ENCODE measurements around the gene AGAP5. TPM values are rescaled to one million over a fixed set of nuclear protein-coding genes. Genes with fewer than 3 reads are reported as not detected.
A peak's percentile ranks its signal among the peaks of the same experiment; 100 is the strongest.

The AGAP5 gene
- total and polyA plus RNA-seq, 10 of the 15 experiments (the other 5 are each of a cell fraction or from before 2014, with no cell fraction given), result 0.68 to 8.5 (median 6.7) TPM; not detected in 1

DNA sequence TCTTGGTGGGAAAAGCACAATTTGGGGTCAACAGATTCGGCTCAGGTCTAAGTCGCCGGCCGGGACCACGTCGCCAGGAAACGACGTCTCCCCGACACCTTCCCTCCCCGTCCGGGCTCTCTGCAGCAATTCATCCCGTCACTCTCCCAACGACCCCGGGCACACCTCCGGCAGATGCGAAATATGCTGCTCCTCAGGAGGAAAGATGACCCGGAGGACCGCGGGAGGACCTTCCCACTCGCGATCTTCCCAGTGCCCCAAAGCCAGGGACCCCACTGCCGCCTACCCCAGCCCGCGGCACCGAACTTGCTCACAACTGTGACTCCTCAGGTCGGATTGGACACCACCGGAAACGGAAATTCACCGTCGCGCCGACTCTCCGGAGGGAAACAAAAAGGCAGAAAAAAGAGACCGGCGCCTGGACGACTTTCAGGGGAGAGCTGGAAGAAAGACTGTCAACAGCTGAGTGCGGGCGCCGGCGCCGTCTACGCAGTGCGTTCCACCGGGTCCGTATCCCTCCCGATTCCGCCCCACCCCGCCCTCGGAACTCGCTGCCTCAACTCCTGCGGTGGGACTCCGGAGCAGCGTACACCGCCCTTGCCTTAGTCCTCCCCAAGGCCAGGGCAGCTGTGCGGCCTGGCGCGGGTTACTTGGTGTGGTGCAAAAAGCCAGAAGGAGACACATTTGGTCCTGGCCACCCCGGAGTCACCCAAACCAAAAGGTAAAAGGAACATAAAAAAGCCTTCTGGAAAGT is 32.4 kb upstream of the AGAP5 start (continued):
- TF ChIP-seq, protein P1, sequence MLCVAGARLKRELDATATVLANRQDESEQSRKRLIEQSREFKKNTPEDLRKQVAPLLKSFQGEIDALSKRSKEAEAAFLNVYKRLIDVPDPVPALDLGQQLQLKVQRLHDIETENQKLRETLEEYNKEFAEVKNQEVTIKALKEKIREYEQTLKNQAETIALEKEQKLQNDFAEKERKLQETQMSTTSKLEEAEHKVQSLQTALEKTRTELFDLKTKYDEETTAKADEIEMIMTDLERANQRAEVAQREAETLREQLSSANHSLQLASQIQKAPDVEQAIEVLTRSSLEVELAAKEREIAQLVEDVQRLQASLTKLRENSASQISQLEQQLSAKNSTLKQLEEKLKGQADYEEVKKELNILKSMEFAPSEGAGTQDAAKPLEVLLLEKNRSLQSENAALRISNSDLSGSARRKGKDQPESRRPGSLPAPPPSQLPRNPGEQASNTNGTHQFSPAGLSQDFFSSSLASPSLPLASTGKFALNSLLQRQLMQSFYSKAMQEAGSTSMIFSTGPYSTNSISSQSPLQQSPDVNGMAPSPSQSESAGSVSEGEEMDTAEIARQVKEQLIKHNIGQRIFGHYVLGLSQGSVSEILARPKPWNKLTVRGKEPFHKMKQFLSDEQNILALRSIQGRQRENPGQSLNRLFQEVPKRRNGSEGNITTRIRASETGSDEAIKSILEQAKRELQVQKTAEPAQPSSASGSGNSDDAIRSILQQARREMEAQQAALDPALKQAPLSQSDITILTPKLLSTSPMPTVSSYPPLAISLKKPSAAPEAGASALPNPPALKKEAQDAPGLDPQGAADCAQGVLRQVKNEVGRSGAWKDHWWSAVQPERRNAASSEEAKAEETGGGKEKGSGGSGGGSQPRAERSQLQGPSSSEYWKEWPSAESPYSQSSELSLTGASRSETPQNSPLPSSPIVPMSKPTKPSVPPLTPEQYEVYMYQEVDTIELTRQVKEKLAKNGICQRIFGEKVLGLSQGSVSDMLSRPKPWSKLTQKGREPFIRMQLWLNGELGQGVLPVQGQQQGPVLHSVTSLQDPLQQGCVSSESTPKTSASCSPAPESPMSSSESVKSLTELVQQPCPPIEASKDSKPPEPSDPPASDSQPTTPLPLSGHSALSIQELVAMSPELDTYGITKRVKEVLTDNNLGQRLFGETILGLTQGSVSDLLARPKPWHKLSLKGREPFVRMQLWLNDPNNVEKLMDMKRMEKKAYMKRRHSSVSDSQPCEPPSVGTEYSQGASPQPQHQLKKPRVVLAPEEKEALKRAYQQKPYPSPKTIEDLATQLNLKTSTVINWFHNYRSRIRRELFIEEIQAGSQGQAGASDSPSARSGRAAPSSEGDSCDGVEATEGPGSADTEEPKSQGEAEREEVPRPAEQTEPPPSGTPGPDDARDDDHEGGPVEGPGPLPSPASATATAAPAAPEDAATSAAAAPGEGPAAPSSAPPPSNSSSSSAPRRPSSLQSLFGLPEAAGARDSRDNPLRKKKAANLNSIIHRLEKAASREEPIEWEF (IDR thresholded peaks at IDR 0.05; ENCODE audit: insufficient replicate concordance, low read depth, low read length), result no peak
- TF ChIP-seq, protein P2, sequence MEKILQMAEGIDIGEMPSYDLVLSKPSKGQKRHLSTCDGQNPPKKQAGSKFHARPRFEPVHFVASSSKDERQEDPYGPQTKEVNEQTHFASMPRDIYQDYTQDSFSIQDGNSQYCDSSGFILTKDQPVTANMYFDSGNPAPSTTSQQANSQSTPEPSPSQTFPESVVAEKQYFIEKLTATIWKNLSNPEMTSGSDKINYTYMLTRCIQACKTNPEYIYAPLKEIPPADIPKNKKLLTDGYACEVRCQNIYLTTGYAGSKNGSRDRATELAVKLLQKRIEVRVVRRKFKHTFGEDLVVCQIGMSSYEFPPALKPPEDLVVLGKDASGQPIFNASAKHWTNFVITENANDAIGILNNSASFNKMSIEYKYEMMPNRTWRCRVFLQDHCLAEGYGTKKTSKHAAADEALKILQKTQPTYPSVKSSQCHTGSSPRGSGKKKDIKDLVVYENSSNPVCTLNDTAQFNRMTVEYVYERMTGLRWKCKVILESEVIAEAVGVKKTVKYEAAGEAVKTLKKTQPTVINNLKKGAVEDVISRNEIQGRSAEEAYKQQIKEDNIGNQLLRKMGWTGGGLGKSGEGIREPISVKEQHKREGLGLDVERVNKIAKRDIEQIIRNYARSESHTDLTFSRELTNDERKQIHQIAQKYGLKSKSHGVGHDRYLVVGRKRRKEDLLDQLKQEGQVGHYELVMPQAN (conservative IDR thresholded peaks at IDR 0.05), result peak; percentile 65; the same call in 1 of the 2 replicates
- no peak for TF ChIP-seq YBX1 (IDR thresholded peaks at IDR 0.05)
- peak; percentile 90 for TF ChIP-seq SIN3A (IDR thresholded peaks at IDR 0.05; ENCODE audit: low read depth, low read length)
- TF ChIP-seq NR2C2 (IDR thresholded peaks at IDR 0.05; ENCODE audit: borderline replicate concordance, control insufficient read depth, insufficient read length, low read depth), result no peak
- peak; percentile 65 for TF ChIP-seq LARP7 (IDR thresholded peaks at IDR 0.05)
- TF ChIP-seq SREBF2 (IDR thresholded peaks at IDR 0.05; ENCODE audit: low read length), result peak; percentile 69
- TF ChIP-seq CBFB (IDR thresholded peaks at IDR 0.05; ENCODE audit: low read depth), result peak; percentile 66; the same call in 1 of the 2 replicates
- TF ChIP-seq NFYB (IDR thresholded peaks at IDR 0.05; ENCODE audit: insufficient read depth, low read depth, low read length), result no peak
- TF ChIP-seq, protein P3, sequence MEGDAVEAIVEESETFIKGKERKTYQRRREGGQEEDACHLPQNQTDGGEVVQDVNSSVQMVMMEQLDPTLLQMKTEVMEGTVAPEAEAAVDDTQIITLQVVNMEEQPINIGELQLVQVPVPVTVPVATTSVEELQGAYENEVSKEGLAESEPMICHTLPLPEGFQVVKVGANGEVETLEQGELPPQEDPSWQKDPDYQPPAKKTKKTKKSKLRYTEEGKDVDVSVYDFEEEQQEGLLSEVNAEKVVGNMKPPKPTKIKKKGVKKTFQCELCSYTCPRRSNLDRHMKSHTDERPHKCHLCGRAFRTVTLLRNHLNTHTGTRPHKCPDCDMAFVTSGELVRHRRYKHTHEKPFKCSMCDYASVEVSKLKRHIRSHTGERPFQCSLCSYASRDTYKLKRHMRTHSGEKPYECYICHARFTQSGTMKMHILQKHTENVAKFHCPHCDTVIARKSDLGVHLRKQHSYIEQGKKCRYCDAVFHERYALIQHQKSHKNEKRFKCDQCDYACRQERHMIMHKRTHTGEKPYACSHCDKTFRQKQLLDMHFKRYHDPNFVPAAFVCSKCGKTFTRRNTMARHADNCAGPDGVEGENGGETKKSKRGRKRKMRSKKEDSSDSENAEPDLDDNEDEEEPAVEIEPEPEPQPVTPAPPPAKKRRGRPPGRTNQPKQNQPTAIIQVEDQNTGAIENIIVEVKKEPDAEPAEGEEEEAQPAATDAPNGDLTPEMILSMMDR (IDR thresholded peaks at IDR 0.05 in 2 of 3, conservative IDR thresholded peaks at IDR 0.05 in 1 of 3; ENCODE audit: control insufficient read depth in 2 of 3, extremely low read depth in 1 of 3, insufficient read depth in 1 of 3, low read depth in 3 of 3, low read length in 3 of 3), result no peak
- no peak for TF ChIP-seq BRCA1 (IDR thresholded peaks at IDR 0.05; ENCODE audit: low read depth, low read length)
- TF ChIP-seq CEBPB (IDR thresholded peaks at IDR 0.05; ENCODE audit: borderline replicate concordance in 1 of 2, low read depth in 2 of 2, low read length in 2 of 2), result no peak
- no peak for TF ChIP-seq IRF4 (IDR thresholded peaks at IDR 0.05; ENCODE audit: low read depth, low read length)
- no peak for TF ChIP-seq HDAC2 (IDR thresholded peaks at IDR 0.05)
- TF ChIP-seq, protein P4, sequence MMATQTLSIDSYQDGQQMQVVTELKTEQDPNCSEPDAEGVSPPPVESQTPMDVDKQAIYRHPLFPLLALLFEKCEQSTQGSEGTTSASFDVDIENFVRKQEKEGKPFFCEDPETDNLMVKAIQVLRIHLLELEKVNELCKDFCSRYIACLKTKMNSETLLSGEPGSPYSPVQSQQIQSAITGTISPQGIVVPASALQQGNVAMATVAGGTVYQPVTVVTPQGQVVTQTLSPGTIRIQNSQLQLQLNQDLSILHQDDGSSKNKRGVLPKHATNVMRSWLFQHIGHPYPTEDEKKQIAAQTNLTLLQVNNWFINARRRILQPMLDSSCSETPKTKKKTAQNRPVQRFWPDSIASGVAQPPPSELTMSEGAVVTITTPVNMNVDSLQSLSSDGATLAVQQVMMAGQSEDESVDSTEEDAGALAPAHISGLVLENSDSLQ (IDR thresholded peaks at IDR 0.05), result peak; percentile 79
- TF ChIP-seq JUNB (IDR thresholded peaks at IDR 0.05), result no peak
- TF ChIP-seq ASH2L (IDR thresholded peaks at IDR 0.05; ENCODE audit: borderline replicate concordance, low read depth), result peak; percentile 69; the same call in 1 of the 2 replicates
